HG02852 (cell line): ENCODE measurements around the gene APEH.

Experiments used
- ATAC-seq: cut with Tn5 transposase; IDR thresholded peaks from one replicate; pipeline ENCODE4 v1.9.1; 2021; ENCODE audit warnings: mild to moderate bottlenecking, moderate library complexity; ENCODE audit not compliant: unreplicated experiment

The APEH gene

DNA sequence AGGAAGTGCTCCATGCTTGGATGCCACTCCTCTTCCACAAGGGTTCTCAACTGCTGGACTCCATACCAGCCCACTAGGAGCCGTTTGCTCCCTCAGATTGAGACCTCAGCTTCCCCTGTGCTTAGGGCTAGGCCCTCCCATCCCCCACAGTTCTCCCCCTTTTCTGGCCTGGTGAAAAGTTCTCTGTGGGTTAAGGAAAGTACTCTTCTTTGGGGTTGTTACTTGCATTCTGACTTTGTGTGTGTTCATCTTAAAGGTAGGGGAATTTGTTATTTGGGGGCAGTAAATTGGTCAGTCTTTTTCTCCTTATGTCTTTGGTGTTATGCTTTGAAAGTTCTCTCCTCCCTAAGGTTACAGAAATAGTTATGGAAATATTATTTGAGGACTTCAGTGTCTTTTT, 24.0 kb upstream of the APEH start:
- ATAC-seq = no peak

GRCh38 chr3:49650637-49651036, 23.5 kb upstream of the APEH start:
- no peak for ATAC-seq

DNA sequence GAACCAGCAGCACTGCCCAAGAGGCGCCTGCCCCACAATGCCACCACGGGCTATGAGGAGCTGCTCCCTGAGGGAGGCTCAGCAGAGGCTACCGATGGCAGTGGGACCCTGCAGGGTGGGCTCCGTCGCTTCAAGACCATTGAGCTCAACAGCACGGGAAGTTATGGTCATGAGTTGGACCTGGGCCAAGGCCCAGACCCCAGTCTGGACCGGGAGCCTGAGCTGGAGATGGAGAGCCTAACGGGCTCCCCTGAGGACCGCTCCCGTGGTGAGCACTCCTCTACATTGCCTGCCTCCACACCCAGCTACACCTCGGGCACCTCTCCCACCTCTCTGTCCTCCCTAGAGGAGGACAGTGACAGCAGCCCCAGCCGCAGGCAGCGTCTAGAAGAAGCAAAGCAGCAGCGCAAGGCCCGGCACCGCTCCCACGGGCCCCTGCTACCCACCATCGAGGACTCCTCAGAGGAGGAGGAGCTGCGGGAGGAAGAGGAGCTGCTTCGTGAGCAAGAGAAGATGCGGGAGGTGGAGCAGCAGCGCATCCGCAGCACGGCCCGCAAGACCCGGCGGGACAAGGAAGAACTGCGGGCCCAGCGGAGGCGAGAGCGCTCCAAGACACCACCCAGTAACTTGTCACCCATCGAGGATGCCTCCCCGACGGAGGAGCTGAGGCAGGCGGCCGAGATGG, 21.8 kb upstream of the APEH start:
- ATAC-seq = no peak

- no peak for ATAC-seq
These were observed 21.2 kb upstream of the APEH start for GRCh38 chr3:49652903-49653415.

DNA sequence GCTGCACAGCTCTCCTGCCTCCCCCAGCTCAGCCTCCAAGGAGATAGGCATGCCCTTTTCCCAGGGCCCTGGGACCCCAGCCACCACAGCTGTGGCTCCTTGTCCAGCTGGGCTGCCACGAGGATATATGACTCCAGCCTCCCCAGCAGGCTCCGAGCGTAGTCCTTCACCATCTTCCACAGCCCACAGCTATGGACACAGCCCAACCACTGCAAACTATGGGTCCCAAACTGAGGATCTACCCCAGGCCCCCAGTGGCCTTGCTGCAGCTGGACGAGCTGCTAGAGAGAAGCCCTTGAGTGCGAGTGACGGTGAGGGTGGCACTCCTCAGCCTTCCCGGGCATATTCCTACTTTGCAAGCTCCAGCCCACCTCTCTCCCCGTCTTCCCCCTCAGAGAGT, 20.5 kb upstream of the APEH start:
- ATAC-seq = no peak

DNA sequence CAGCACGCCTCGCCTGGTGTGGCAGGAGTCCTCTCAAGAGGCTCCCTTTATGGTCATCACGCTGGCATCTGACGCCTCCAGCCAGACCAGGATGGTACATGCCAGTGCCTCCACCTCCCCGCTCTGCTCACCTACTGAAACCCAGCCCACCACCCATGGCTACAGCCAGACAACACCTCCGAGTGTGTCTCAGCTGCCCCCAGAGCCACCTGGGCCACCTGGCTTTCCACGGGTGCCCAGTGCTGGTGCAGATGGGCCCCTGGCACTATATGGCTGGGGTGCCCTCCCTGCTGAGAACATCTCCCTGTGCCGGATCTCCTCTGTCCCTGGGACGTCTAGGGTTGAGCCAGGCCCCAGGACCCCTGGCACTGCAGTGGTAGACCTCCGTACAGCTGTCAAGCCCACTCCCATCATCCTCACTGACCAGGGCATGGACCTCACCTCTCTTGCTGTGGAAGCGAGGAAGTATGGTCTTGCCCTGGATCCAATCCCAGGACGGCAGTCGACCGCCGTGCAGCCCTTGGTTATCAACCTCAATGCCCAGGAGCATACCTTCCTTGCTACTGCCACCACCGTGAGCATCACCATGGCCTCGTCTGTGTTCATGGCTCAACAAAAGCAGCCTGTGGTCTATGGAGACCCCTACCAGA, 19.9 kb upstream of the APEH start:
- no peak for ATAC-seq

- no peak for ATAC-seq
These were observed 19.1 kb upstream of the APEH start for GRCh38 chr3:49654955-49655556.

- no peak for ATAC-seq
These were observed 18.3 kb upstream of the APEH start for GRCh38 chr3:49655731-49656285.

DNA sequence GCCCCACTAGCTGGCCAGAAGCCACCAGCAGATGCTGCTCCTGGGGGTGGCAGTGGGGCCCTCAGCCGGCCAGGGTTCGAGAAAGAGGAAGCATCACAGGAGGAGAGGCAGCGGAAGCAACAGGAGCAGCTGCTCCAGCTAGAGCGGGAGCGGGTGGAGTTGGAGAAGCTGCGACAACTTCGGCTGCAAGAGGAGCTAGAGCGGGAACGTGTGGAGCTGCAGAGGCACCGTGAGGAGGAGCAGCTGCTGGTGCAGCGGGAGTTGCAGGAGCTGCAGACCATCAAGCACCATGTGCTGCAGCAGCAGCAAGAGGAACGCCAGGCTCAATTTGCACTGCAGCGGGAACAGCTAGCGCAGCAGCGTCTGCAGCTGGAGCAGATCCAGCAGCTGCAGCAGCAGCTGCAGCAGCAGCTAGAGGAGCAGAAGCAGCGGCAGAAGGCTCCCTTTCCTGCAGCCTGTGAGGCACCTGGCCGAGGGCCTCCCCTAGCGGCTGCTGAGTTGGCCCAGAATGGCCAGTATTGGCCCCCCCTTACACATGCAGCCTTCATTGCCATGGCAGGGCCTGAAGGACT, 17.5 kb upstream of the APEH start:
- no peak for ATAC-seq

GRCh38 chr3:49657208-49657915, 16.8 kb upstream of the APEH start:
- no peak for ATAC-seq

- ATAC-seq = no peak
These were observed 15.4 kb upstream of the APEH start for GRCh38 chr3:49658711-49659110.

DNA sequence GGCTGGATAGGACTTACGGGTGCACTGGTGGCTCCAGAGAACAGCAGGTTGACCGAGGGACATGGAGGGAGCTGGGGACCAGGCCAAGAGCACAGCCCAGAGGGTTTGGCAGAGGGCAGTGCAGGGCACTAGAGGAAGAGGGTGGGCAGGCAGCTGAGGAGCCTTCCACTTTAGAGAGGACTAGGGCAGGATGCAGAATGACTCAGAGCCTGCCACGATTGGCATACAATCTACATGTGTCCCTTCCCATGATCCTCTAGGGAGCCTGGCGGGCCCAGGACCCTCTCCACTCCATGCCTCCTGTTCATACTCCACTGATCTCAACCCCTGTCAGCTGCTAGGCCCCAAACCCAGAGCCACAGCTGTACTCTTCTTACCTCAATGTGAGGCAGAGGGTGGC, 14.4 kb upstream of the APEH start:
- ATAC-seq = no peak

GRCh38 chr3:49661281-49661680, 12.9 kb upstream of the APEH start:
- ATAC-seq = no peak

DNA sequence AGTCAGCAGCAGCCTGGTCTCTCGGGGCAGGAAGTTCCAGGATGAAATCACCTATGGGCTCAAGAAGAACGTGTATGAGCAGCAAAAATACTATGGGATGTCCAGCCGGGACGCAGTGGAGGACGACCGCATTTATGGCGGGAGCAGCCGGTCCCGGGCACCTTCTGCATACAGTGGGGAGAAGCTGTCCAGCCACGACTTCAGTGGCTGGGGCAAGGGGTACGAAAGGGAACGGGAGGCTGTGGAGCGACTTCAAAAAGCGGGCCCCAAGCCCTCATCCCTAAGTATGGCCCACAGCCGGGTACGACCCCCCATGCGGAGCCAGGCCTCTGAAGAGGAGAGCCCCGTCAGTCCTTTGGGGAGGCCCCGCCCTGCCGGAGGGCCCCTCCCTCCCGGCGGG, 12.1 kb upstream of the APEH start:
- ATAC-seq = no peak

GRCh38 chr3:49662720-49663413, 11.3 kb upstream of the APEH start:
- no peak for ATAC-seq

DNA sequence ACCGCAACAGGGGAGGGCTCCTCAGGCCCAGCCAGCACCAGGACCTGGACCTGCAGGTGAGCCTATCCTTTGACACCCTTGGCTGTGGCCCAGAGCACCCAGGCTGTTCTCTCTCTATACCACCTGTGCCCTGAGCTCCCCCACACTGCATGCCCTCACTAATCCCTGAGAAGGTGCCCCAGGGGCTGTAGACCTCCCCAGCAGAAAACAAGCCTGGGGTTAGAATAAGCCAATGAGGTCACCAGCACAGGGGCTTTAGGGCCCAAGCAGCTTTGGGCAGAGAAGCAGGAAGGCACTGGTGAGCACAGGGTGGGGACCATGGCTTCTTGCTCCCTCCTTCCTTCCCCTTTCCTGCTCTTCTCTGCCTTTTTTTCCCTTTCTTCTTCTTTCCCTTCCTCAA, 10.3 kb upstream of the APEH start:
- ATAC-seq = no peak

- no peak for ATAC-seq
These were observed 9.9 kb upstream of the APEH start for GRCh38 chr3:49664300-49664699.

- no peak for ATAC-seq
These were observed 8.2 kb upstream of the APEH start for GRCh38 chr3:49665822-49666519.

DNA sequence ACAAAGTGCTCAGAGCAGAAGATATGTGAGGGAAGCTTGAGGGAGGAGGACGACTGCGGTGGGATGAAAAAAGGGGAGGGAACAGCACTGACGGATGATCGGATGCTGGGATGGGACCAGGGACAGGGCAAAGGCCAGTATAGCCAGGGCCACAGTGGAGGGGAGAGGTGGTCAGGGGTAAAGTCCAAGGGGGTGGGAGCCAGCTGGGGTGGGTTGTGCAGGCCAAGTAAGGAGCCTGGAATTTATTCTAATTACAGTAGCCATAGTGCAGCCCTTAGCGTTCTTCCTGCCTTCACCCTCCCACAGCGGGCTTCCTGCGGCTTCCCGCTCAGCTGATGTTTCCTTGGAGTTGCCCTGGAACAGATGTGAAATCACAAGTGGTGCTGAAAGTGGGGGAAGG, 7.6 kb upstream of the APEH start:
- no peak for ATAC-seq
